HG03521 (cell line): ENCODE results near the gene TLCD3B.

Experiments used
- ATAC-seq: cut with Tn5 transposase; IDR thresholded peaks from one replicate; pipeline ENCODE4 v1.9.1; 2021; ENCODE audit warnings: mild to moderate bottlenecking, moderate library complexity; ENCODE audit not compliant: unreplicated experiment

The TLCD3B gene, protein sequence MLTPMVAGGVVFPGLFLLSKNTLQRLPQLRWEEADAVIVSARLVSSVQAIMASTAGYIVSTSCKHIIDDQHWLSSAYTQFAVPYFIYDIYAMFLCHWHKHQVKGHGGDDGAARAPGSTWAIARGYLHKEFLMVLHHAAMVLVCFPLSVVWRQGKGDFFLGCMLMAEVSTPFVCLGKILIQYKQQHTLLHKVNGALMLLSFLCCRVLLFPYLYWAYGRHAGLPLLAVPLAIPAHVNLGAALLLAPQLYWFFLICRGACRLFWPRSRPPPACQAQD

DNA sequence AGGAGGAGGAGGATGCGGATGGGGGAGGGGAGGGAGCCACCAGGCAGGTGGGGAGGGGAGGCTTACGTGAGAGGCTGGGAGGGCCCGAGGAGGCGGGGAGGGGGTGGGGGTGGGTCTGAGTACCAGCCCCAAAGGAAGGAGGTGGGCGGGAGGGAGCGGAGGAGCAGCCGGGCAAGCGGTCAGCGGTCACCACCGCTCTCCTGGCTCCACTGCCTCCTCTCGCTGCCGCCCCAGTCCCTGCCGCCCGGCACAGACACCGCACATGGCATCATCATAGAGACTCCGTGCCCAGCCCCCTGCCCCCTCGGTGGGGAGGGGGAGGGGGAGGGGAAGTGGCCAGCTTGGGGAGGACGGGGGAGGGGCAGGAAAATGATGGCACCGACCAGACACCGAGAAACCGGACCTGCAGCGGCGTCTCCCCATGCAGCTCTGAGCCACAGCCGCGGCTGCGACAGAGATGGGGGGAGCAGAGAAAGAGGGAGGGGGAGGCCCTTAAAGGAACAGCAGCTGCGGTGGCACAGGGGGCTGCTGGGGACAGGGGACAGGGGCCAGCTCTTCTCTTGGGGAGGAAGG is at the start of gene TLCD3B:
TSS of gene TLCD3B (minus strand) at position 431 of the 573 bp plus-strand sequence. CDS start 744 bp downstream, outside the sequence.
- ATAC-seq, result no peak

DNA sequence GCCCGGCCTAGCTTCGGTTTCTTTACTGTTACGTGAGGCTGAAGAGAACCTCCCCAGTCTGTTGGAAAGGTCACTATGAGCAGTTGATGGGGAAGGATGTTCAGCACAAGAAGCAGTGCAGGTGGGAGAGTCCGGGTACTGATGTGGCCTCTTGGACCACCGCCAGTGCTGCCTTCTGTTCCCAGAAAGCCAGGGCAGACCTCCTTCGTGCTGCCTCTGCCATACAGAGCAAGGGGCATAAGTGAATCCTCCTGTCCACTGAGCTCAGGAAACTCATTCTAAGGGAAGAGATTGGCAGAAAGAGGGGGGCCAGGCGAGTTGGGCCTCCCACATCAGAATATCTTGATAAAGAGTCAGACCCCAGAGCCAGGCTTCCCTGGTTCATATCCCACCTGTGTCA is 48.4 kb upstream of the TLCD3B start:
- ATAC-seq, result no peak

DNA sequence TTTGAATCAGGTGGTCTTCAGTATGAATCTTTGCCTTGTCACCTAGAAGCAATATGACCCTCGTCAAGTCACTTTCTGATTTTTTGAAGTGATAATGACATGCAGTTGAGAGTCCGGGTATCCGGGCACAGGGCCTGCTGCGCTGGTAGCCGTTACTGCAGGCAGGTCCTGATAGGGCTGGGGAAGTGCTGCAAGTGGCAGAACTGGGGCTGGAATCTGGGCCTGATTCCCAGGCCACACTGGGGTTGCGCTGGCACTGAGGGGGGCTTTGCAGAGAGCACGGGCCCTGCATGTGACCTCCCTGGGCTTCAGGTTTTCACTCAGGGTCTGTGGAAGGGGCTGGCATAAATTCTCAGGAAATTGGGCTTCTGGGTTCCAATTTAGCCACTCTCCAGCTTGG is 47.7 kb upstream of the TLCD3B start:
- no peak for ATAC-seq

DNA sequence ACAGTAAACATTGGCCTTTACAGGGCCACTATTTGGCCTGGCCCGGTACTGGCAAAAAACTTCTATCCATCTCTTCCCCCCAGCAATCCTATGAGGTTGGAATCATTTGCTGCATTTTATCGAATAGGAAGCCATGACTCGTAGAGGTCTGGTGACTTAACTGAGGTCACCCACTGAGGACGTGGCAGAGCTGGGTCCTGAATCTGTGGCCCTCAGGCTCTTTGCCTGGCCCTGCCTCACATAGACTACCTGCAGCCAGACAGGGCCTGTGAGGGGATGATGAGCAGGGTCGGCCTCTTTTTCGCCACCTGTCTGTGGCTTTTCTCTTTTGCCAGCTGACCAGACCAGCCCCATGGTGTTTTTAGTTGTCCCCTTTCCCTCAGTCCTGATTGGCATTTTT is 46.6 kb upstream of the TLCD3B start:
- ATAC-seq, result no peak

DNA sequence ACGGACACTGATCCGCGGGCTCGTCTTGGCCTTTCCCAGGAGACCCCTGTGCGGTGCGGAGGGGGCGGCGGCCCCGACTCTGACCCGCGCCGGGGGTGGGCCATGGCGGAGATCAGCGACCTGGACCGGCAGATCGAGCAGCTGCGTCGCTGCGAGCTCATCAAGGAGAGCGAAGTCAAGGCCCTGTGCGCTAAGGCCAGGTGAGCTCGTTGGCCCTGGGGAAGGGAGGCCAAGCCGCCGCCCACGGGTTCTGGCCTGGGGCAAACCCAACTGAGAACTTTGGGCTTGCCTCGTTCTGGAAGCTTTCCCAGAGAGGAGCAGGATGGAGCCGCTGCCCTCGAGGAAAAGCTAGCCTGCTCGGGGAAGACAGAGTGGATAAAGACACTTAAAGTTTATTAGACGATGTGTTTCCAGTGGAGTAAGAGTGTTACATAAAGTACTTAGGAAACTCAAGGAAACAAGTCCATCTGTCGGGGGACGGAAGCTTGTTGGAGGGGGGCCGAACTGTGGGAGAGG is 45.3 kb upstream of the TLCD3B start:
- ATAC-seq, result peak; percentile 25

DNA sequence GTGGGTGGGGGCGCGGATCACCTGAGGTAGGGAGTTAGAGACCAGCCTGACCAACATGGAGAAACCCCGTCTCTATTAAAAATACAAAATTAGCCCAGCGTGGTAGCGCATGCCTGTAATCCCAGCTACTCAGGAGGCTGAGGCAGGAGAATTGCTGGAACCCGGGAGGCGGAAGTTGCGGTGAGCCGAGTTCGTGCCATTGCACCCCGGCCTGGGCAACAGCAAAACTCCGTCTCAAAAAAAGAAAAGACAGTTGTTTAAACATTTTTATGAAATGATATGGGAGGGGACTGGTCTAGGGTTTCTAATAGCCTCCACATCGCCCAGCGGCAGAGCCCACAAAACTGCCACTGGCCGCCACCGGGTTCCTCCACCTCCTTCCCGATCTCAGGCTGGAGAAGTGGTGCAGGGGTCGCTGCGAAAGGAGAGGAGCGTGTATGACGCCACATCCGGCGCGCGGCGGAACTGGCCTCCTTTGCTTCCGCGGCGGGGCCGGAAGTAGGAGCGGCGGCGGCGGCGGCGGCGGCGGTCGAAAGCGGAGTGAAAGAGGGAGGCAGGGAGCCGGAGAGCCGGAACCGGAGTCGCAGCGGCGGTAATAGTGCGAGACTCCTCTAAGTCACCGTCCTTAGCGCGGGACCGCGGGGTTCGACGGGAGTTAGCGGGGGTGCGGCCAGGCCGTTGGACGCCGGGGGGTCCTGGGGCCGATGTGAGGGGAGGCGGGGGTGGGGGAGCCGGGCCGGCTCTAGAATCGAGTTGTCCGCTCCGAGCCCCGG is 44.6 kb upstream of the TLCD3B start, which contains the start of gene PPP4C:
TSS of gene PPP4C (plus strand) at position 492 of the 773 bp plus-strand sequence. CDS start 384 bp downstream, outside the sequence.
- ATAC-seq, result peak; percentile 77

DNA sequence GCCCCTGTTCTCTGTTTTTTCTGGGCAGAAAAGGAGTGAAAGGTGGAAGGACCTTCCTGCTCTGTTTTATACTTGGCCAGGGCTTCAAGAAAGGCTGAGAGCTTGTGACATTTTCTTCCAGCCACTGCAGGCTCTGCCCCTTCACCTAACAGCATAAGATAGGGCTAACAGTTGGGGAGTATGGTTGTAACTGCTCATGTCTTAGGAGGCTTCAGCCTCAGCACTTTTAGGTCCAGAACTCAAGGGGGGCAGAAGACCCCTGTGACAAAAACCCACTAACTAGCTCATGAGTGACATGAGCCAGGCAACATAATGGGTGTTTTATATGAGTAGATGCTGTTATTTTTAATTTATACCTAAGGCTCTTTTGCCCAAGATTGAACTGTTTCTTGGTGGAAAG is 39.4 kb upstream of the TLCD3B start:
- no peak for ATAC-seq

DNA sequence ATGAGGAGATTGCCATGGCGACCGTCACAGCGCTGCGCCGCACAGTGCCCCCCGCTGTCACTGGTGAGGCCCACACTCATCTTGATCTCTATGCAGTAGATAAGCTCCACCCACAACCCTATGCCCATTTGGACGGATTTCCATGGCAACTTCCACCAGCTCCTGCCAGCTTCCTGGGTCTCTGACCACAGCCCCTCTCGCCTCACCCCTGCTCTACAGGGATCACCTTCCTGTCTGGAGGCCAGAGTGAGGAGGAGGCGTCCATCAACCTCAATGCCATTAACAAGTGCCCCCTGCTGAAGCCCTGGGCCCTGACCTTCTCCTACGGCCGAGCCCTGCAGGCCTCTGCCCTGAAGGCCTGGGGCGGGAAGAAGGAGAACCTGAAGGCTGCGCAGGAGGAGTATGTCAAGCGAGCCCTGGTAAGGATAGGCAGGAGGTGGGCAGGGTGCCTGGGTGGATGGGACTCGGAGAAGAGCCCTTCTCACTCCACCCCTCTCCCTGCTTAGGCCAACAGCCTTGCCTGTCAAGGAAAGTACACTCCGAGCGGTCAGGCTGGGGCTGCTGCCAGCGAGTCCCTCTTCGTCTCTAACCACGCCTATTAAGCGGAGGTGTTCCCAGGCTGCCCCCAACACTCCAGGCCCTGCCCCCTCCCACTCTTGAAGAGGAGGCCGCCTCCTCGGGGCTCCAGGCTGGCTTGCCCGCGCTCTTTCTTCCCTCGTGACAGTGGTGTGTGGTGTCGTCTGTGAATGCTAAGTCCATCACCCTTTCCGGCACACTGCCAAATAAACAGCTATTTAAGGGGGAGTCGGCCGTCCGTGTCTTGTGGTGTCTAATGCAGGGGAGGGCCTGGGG is 38.8 kb upstream of the TLCD3B start:
- ATAC-seq, result no peak

DNA sequence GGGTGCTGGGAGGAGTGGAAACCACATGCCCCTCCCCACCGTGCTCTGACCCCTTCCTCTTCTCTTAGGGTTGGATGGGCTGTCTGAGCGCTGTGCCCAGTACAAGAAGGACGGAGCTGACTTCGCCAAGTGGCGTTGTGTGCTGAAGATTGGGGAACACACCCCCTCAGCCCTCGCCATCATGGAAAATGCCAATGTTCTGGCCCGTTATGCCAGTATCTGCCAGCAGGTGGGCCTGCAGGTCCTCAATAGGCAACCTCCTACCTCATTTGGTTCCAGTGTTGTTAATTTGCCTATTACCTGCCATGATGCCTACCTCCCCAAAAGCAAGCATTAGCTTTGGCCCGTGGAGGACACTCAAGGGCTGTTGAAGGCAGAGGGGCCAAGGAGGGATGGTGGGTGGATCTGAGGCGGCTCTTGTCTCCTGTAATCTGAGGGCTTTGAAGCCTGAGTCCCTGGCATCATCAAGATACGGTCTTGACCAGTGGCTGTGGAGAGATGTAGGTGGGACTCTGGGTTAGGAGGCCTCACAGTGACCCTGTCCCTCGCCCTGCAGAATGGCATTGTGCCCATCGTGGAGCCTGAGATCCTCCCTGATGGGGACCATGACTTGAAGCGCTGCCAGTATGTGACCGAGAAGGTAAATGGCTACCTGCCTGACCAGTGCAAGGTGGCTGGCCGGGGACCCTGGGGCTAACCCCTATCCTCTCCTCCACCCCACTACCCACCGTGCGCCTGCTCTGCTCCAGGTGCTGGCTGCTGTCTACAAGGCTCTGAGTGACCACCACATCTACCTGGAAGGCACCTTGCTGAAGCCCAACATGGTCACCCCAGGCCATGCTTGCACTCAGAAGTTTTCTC is 37.9 kb upstream of the TLCD3B start:
- no peak for ATAC-seq

DNA sequence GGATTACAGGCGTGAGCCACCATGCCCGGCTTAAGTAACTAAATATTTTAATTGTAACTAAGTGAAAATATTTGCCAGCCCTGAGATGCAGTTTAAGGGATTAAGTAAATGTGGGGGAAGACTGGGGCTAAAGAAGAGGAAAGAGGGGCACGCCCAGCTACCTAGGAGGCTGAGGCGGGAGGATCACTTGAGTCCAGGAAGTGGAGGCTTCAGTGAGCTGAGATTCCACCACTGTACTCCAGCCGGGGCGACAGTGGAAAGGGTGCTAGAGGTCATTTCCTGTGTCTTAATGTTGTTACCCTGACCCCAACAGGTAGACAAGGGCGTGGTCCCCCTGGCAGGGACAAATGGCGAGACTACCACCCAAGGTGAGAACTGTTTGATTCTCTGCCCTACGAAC is 37.3 kb upstream of the TLCD3B start:
- ATAC-seq, result no peak

DNA sequence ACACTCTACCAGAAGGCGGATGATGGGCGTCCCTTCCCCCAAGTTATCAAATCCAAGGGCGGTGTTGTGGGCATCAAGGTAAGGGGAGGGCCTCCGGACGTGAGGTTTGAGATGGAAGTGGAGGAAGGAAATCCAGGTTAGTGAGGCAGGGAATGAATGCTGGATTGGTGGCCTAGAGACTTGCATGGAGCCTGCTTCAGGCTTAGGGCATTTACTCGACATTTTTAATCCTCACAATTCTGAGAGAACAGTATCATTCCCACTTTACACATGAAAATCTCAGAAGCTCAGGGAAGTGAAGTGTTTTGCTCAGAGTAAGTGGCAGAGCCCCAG is 36.5 kb upstream of the TLCD3B start:
- ATAC-seq, result no peak

DNA sequence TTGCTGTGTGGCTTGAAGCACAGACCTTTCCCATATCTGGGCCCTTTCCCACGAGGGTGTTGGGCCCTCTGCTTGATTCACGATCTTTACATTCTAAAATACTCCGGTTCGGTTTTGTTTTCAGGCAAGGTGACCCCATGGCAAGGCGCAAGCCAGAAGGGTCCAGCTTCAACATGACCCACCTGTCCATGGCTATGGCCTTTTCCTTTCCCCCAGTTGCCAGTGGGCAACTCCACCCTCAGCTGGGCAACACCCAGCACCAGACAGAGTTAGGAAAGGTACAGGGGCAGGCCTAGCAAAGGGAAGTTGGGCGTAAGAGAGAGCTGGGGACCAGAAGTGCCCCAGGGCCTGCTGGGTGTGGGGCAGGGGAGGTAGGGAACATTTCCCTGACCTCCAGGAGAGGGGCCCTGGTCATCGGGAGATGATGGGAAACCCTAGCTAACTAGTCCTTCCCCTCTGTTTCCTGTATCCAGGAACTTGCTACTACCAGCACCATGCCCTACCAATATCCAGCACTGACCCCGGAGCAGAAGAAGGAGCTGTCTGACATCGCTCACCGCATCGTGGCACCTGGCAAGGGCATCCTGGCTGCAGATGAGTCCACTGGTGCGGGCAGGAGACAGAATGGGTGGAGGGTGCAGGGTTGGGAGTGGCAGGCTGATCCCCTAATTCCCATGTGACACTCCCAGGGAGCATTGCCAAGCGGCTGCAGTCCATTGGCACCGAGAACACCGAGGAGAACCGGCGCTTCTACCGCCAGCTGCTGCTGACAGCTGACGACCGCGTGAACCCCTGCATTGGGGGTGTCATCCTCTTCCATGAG is 35.9 kb upstream of the TLCD3B start:
- ATAC-seq, result no peak

DNA sequence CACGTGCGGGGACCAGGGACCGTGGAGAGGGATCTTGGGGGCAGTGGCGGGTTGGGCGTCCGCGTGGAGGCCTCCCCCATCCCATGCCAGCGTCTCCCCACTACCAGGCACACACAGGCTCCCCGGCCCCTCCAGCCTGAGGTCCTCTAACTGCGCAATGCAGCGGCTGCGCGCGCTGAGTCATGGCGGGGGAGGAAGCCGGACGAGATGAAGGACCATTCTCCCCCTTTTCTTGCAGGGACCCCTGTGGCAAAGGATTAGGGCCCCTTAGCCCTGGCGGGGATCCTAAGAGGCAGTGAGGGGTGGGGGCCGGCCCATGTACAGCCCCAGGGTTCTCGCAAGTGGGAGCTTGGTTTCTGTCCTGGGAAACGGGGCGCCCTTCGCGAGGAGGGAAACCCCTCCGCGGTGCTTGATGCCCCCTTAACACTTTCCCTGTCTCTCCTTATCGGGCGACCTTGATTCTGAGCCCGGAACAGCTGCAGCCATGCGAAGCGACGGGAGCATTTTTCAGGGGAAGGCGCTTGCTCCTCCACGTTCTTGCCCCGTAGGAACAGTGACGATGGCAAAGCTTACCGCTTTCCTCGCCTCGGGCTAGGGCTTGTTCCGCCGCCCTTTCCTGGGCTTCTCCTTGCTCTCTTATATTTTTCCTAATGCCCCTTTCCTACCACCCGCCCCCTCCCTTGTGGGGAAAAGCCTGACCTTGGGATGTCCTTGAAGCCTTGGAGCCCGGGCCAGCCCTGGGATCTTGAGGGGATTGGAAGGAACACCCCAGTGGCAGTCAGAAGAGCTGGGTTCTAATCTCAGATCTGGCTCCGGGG is 35.1 kb upstream of the TLCD3B start:
- no peak for ATAC-seq

DNA sequence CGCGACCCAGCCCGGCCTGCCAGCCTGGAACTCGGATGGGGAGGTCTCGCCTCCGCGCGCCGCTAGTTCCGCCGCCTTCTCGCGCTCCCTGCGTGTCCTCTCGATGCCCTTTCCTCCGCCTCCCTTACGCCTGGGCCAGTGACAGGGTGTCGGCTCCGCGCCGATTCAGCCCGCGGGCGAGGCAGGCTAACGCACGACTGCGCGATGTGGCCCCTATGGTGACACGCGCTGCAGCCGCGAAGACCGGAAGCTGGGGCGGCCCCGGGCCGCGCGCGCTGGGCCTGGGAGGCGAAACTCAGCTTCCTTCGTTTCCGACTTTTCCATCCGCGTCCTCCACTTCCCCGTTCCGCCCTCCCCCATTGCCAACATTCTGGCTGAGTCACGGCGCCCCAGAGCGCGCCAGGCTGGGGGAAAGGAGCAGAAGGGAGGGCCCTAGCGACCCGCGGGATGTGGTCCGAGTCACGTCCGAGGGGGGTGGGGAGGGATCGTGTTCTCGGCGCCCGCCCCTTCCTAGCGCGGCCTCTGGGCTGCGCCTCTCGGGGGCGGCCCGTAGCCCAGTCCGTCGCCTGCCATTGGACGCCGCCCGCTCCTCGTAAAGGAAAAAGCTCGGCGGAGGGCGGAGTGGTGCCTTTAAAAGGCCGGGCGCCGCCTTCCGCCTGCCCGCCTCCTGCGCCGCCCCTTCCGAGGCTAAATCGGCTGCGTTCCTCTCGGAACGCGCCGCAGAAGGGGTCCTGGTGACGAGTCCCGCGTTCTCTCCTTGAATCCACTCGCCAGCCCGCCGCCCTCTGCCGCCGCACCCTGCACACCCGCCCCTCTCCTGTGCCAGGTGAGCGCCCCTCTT is 34.3 kb upstream of the TLCD3B start, which contains the start of gene ALDOA:
TSS of gene ALDOA (plus strand) at position 659 of the 841 bp plus-strand sequence. CDS start 1,138 bp downstream, outside the sequence.
- peak; percentile 81 for ATAC-seq

DNA sequence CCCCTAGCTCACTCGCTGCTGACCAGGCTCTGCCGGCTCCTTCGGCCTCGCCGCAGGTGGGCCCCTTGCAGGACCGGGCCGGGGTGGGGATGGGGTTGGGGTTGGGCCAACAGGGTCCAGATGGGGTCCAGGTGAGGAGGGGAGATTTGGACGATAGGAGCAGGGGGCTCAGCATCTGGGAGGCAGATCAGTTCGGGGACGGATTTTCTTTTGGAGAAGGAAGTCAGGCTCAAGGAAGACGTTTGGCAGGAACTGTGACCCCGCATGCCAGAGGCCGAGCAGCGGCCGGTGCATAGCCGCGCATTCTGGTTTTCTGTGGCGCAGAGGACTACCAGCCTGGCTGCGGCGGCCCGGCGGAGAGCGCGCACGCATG is 33.6 kb upstream of the TLCD3B start:
- peak; percentile 4 for ATAC-seq

DNA sequence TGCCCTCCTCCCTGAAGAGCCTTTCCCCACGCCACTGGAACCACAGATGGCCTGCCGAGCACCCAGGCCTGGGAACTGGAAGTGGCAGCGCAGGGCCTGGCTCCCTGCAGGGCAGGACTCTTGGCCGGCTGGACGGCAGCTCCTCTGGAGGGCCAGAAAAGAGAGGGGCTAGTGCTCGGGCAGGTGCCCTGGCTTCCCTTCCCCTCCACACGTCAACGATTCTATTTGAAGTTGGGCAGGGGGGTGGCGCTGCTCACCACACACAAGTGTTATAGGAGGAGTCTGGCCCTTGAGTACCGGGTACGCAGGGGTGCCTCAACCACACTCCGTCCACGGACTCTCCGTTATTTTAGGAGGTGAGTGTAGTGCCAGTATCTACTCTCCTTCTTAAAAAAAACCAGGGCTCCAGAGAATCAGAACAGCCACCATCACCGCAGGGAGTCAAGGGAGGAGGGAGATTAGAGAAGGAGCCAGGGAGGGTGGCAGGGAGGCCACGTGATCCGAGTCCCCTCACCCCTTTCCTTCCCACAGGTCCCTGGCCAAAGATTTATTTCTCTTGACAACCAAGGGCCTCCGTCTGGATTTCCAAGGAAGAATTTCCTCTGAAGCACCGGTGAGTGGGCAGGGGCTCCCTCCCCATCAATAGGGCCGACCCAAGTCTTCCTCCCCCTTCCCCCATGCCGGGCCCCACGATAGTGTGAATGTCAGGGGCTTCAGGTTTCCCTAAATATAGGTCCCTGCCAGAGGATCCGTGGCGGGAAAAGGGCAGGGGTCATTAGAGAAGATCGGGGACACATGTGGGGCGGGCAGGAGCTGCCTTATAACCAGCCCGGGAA is 33.0 kb upstream of the TLCD3B start:
- no peak for ATAC-seq
